Brain microvascular endothelial cell (primary cell): ENCODE measurements around the gene LRMDA.

Experiments used
- DNase-seq: peaks from one replicate; pipeline ENCODE4 v3.0.0-alpha.2; 2020
- H3K27ac ChIP-seq: fragments of 250-450 bp; sonication (Bioruptor Pico); 2 replicates; pipeline ENCODE4 v1.5.1; 2020; ENCODE audit warnings: mild to moderate bottlenecking, moderate library complexity
- H3K27me3 ChIP-seq: fragments of 250-450 bp; sonication (Bioruptor Pico); replicated peaks from 2 replicates; pipeline ENCODE4 v1.5.1; 2020; ENCODE audit warnings: mild to moderate bottlenecking
- H3K36me3 ChIP-seq: fragments of 250-450 bp; sonication (Bioruptor Pico); replicated peaks from 2 replicates; pipeline ENCODE4 v1.5.1; 2020; ENCODE audit warnings: mild to moderate bottlenecking
- H3K4me3 ChIP-seq: 2 replicates; pipeline ENCODE4 v1.5.1; 2011; ENCODE audit warnings: low read depth, mild to moderate bottlenecking, control low read depth, low read length, moderate library complexity
- in situ Hi-C: cut with HindIII; loops from 2 replicates; pipeline ENCODE4 v1.10.0; 2017; ENCODE audit warnings: low sequenced_read_pairs, low pct_ligation_motif_present
- TF ChIP-seq, protein P1 (sequence below): IDR thresholded peaks from 2 replicates; pipeline ENCODE4 v1.5.1; 2011; ENCODE audit warnings: low read depth, mild to moderate bottlenecking, moderate library complexity, low read length, control low read depth, inconsistent platforms; ENCODE audit errors: missing control alignments

Gene LRMDA

DNA sequence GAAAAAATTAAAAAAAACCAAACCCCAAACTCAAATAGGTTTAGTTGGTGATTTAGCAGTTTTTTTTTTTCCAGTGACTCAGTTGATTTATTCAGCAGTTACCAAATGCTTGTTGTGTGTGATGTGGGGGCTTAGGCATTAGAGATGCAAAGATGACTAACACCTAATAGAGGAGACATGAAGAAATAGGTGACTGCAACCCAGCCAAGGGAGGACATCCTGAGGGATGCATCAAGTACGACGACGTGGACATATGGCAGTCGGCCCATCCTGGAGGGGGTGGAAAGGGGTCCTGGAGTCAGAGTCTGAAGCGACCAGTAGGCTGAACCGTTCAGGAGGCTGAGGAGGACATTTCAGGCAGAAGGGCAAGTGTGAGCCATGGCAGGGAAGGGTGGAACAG lies 35.5 kb downstream of the LRMDA start:
- DNase-seq: no peak
- TF ChIP-seq, protein P1, sequence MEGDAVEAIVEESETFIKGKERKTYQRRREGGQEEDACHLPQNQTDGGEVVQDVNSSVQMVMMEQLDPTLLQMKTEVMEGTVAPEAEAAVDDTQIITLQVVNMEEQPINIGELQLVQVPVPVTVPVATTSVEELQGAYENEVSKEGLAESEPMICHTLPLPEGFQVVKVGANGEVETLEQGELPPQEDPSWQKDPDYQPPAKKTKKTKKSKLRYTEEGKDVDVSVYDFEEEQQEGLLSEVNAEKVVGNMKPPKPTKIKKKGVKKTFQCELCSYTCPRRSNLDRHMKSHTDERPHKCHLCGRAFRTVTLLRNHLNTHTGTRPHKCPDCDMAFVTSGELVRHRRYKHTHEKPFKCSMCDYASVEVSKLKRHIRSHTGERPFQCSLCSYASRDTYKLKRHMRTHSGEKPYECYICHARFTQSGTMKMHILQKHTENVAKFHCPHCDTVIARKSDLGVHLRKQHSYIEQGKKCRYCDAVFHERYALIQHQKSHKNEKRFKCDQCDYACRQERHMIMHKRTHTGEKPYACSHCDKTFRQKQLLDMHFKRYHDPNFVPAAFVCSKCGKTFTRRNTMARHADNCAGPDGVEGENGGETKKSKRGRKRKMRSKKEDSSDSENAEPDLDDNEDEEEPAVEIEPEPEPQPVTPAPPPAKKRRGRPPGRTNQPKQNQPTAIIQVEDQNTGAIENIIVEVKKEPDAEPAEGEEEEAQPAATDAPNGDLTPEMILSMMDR: no peak

DNA sequence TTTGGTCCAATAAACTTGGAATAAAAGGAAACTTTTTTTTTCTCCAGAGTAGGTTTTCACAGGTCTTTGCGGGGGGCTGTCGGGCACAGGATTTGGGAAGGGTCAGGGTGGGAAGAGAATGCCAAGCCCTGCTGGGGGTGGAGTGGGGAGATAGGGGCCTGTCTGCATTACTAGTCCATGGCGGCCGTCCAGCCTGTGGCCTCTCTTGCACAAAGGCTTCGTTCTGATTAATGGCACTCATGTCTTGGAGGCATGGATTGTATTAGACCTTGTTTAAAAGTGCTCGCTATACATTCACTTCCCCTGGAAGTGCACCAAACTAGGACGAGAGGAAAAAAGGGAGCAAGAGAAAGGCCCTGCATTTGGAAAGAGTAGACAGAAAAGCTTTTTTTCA lies 37.2 kb downstream of the LRMDA start:
- no peak overlapping the region for H3K27ac ChIP-seq
- no peaks in the 10 kb centered on the region for H3K27me3 ChIP-seq
- TF ChIP-seq, protein P1: no peak
- in situ Hi-C loops: no loop called here
- H3K4me3 ChIP-seq: no peak overlapping the region
- no peaks in the 10 kb centered on the region for H3K36me3 ChIP-seq
- no peak for DNase-seq

More for the DNA sequence above, 35.5 kb downstream of the LRMDA start:
- no peaks in the 10 kb centered on the region for H3K36me3 ChIP-seq
- H3K27me3 ChIP-seq: no peaks in the 10 kb centered on the region
- no peak overlapping the region for H3K4me3 ChIP-seq
- in situ Hi-C loops: no loop called here
- H3K27ac ChIP-seq: no peak overlapping the region

DNA sequence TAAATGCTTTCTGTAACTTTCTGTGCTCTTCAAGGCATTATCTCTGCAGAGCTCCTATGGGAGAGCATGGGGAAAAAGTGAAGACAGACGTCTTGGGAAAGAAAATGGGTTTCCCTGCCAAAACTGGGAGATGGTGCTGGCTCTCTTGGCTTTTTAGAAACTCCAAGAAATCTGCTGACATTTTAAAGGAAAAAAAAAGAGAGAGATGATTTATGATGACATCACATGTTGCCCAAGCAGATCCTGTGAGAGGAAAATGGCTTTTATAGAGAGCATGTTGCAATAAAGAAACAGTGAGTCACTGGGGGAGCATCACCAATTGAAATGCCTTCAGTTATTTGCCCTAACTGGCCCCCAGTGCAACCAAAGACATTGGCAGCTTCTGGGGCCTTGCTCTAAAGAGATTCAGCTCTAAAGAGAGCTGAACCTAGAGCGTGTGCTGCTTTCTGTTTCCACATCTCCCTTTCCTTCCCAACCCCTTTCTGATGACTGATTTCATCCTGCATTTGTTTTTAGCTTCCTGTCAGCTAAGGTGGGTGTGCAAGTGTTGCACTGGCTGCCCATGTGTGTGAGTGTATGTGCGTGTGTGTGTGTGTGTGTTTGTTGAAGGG lies 37.7 kb downstream of the LRMDA start:
- H3K36me3 ChIP-seq: no peaks in the 10 kb centered on the region
- H3K27ac ChIP-seq: no peak overlapping the region
- in situ Hi-C loops: no loop called here

DNA sequence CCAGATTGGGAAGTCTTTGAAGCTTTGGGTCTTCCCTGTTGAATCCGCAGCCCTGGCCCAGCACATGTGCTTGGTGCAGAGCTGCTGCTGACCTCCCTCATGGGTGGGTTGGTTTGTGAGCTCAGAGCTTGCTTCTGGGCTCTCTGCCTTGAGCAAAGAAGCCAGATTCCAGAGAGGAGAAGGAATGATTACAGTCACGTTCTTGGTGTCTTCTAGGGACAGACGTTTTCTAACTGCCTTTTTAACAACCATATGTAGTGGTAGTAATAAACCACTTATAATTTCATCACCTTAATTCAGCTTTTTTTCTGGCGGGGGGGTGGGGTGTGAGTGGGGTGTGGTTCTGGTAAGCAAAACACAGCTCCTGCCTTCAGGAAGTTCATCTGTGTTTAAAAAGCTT lies 39.5 kb downstream of the LRMDA start:
- Histone ChIP-seq H3K27me3 (no peaks in the 10 kb centered on the region), H3K36me3 (no peaks in the 10 kb centered on the region), H3K27ac (no peak overlapping the region), H3K4me3 (no peak overlapping the region)
- in situ Hi-C loops: no loop called here
- DNase-seq: no peak
- TF ChIP-seq, protein P1: no peak

More for the DNA sequence above, 37.7 kb downstream of the LRMDA start:
- DNase-seq: peak; percentile 85
- TF ChIP-seq, protein P1: no peak
- no peak overlapping the region for H3K4me3 ChIP-seq
- H3K27me3 ChIP-seq: no peaks in the 10 kb centered on the region

DNA sequence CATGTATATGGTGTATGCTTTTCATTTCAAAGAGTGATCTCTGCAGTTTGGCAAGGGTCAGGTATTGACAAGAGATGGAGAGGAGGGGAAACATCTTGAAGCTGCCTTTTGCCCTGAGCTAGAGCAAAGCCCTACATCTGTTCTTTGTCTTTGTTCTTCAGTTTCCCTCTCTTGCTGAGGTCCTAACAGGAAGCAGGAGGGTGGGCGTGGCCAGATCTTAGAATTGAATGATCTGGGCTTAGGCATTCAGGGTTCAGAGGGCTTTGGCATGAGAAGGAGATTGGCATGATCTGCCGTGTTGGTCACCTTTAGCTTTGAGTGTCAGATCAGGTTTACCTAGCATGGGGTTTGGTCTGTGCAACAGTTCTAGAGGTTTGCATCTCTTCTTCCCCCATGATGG lies 41.3 kb downstream of the LRMDA start:
- Histone ChIP-seq H3K36me3 (no peaks in the 10 kb centered on the region), H3K4me3 (no peak overlapping the region), H3K27ac (no peak overlapping the region), H3K27me3 (no peaks in the 10 kb centered on the region)
- in situ Hi-C loops: no loop called here
- TF ChIP-seq, protein P1: no peak
- DNase-seq: no peak

DNA sequence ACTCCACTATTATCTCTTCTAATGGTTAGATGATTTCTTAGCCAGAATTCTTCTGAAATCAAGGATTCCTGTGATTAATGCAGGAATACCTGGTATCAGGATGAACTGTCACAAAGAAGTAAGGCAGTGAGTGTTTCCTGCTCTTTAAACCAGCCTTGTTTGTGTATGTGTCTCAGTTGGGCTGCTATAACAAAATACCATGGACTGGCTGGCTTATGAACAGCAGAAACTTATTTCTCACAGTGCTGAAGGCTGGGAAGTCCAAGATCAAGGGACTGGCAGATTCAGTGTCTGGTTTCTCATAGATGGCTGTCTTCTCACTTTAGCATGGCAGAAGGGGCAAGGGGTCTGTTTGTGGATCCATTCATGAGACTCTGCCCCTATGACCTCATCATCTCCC lies 42.7 kb downstream of the LRMDA start:
- Histone ChIP-seq H3K4me3 (no peak overlapping the region), H3K36me3 (no peaks in the 10 kb centered on the region), H3K27ac (no peak overlapping the region), H3K27me3 (no peaks in the 10 kb centered on the region)
- in situ Hi-C loops: no loop called here
- TF ChIP-seq, protein P1: no peak
- DNase-seq: no peak
